Activated naive CD4-positive, alpha-beta T cell treated with anti-CD3 and anti-CD28 coated beads, Interleukin-2, amount 50 U/mL, for 16 hours (primary cell): ENCODE results near the gene GRIN3B.

Experiments used
- DNase-seq: peaks from one replicate; pipeline ENCODE4 v3.0.0-alpha.2; 2020

GRIN3B gene

GRCh38 chr19:991174-991931, 8.9 kb upstream of the GRIN3B start:
- peak; percentile 63 for DNase-seq

GRCh38 chr19:991932-992669, 8.1 kb upstream of the GRIN3B start:
- no peak for DNase-seq

- no peak for DNase-seq
Observed at GRCh38 chr19:992670-993055, 7.6 kb upstream of the GRIN3B start.

- no peak for DNase-seq
Observed at GRCh38 chr19:993361-993830, 6.8 kb upstream of the GRIN3B start.

- no peak for DNase-seq
Observed at GRCh38 chr19:993831-994393, 6.3 kb upstream of the GRIN3B start.

GRCh38 chr19:994516-994915, 5.7 kb upstream of the GRIN3B start:
- no peak for DNase-seq

GRCh38 chr19:995051-995827, 5.0 kb upstream of the GRIN3B start:
- DNase-seq, result no peak

- peak; percentile 69 for DNase-seq
Observed at GRCh38 chr19:996051-996838, 4.0 kb upstream of the GRIN3B start.

GRCh38 chr19:998064-998463, 2.2 kb upstream of the GRIN3B start:
- no peak for DNase-seq

GRCh38 chr19:999379-999719, 870 bp upstream of the GRIN3B start:
- no peak for DNase-seq

GRCh38 chr19:1000591-1001537, 645 bp downstream of the GRIN3B start:
- no peak for DNase-seq

- peak; percentile 74 for DNase-seq
Observed at GRCh38 chr19:1001538-1002166, 1.4 kb downstream of the GRIN3B start.

- DNase-seq, result no peak
Observed at GRCh38 chr19:1002600-1002999, 2.4 kb downstream of the GRIN3B start.

- DNase-seq, result no peak
Observed at GRCh38 chr19:1003283-1003682, 3.1 kb downstream of the GRIN3B start.

GRCh38 chr19:1004204-1004802, 4.1 kb downstream of the GRIN3B start:
- DNase-seq, result no peak

- DNase-seq, result no peak
Observed at GRCh38 chr19:1004803-1005664, 4.8 kb downstream of the GRIN3B start.

GRCh38 chr19:1006711-1007398, 6.6 kb downstream of the GRIN3B start:
- DNase-seq, result no peak

GRCh38 chr19:1007399-1008251, 7.4 kb downstream of the GRIN3B start:
- no peak for DNase-seq
